Measurements from ENCODE around the gene KPNA5.
A peak's percentile ranks its signal among the peaks of the same experiment; 100 is the strongest.
"Not testable (repeated sequence)": the region's sequence is repeated elsewhere in the genome, so short reads cannot be mapped to it uniquely, and the experiment has no call there.

The KPNA5 gene

GRCh38 chr6:116680880-116681672 is at the start of gene KPNA5:
Gene KPNA5, plus strand, starts transcription at chr6:116681211. Its CDS starts 124 bp downstream, at chr6:116681335.
- peak; percentile 94 for DNase-seq

- DNase-seq, result no peak
These were observed 49.5 kb upstream of the KPNA5 start for GRCh38 chr6:116631379-116631990.

GRCh38 chr6:116633685-116634084 is 47.3 kb upstream of the KPNA5 start:
- DNase-seq, result no peak

GRCh38 chr6:116648156-116648555 is 32.9 kb upstream of the KPNA5 start:
- DNase-seq, result no peak

- no peak for DNase-seq
These were observed 31.9 kb upstream of the KPNA5 start for GRCh38 chr6:116649129-116649528.

- no peak for DNase-seq
These were observed 29.1 kb upstream of the KPNA5 start for GRCh38 chr6:116651916-116652315.

GRCh38 chr6:116661594-116661993 is 19.4 kb upstream of the KPNA5 start:
- no peak for DNase-seq

GRCh38 chr6:116662202-116662601 is 18.8 kb upstream of the KPNA5 start:
- DNase-seq, result no peak

GRCh38 chr6:116663308-116663707 is 17.7 kb upstream of the KPNA5 start:
- no peak for DNase-seq

GRCh38 chr6:116664169-116664568 is 16.8 kb upstream of the KPNA5 start:
- not testable (repeated sequence) for DNase-seq

GRCh38 chr6:116665464-116665863 is 15.5 kb upstream of the KPNA5 start:
- DNase-seq, result no peak

GRCh38 chr6:116666869-116667268 is 14.1 kb upstream of the KPNA5 start:
- no peak for DNase-seq

GRCh38 chr6:116667623-116668022 is 13.4 kb upstream of the KPNA5 start:
- DNase-seq, result no peak

- no peak for DNase-seq
These were observed 8.7 kb upstream of the KPNA5 start for GRCh38 chr6:116672306-116672705.

GRCh38 chr6:116676021-116676420 is 5.0 kb upstream of the KPNA5 start:
- no peak for DNase-seq

GRCh38 chr6:116682334-116682712 is 1.3 kb downstream of the KPNA5 start:
- DNase-seq, result peak; percentile 53

GRCh38 chr6:116685437-116685993 is 4.5 kb downstream of the KPNA5 start:
- DNase-seq, result no peak

- DNase-seq, result not testable (repeated sequence)
These were observed 5.6 kb downstream of the KPNA5 start for GRCh38 chr6:116686475-116687101.

- DNase-seq, result no peak
These were observed 10.1 kb downstream of the KPNA5 start for GRCh38 chr6:116691154-116691553.

GRCh38 chr6:116692873-116693272 is 11.9 kb downstream of the KPNA5 start:
- not testable (repeated sequence) for DNase-seq

GRCh38 chr6:116693275-116693674 is 12.3 kb downstream of the KPNA5 start:
- DNase-seq, result not testable (repeated sequence)

- DNase-seq, result no peak
These were observed 14.4 kb downstream of the KPNA5 start for GRCh38 chr6:116695401-116695800.

GRCh38 chr6:116697480-116697879 is 16.5 kb downstream of the KPNA5 start:
- DNase-seq, result no peak

GRCh38 chr6:116703888-116704287 is 22.9 kb downstream of the KPNA5 start:
- not testable (repeated sequence) for DNase-seq
